Type B pancreatic cell (in vitro differentiated cells): ENCODE measurements around the gene RPS5. TPM values are rescaled to one million over a fixed set of nuclear protein-coding genes. Genes with fewer than 3 reads are reported as not detected.
"Not testable (repeated sequence)": the region's sequence is repeated elsewhere in the genome, so short reads cannot be mapped to it uniquely, and the experiment has no call there.

ENCODE experiments used
- DNase-seq: peaks from one replicate; pipeline ENCODE4 v3.0.0; 2021; ENCODE audit warnings: mixed read lengths; ENCODE audit not compliant: unreplicated experiment; ENCODE audit errors: extremely low spot score
- H3K27ac Mint-ChIP-seq: 2 replicates; pipeline ENCODE4 v1.8.0; 2021; ENCODE audit warnings: mild to moderate bottlenecking, mixed read lengths
- H3K27me3 Mint-ChIP-seq: 2 replicates; pipeline ENCODE4 v1.8.0; 2021; ENCODE audit warnings: mixed read lengths
- H3K36me3 Mint-ChIP-seq: 2 replicates; pipeline ENCODE4 v1.8.0; 2021; ENCODE audit warnings: mixed read lengths
- H3K4me1 Mint-ChIP-seq: one replicate; pipeline ENCODE4 v1.8.0; 2021; ENCODE audit warnings: mixed read lengths; ENCODE audit not compliant: unreplicated experiment
- H3K4me3 Mint-ChIP-seq: 2 replicates; pipeline ENCODE4 v1.8.0; 2021; ENCODE audit warnings: mild to moderate bottlenecking, mixed read lengths
- H3K9me3 Mint-ChIP-seq: 2 replicates; pipeline ENCODE4 v1.8.0; 2021; ENCODE audit warnings: mixed read lengths
- CTCF ChIP-seq: fragments of 200-600 bp; sonication (generic); conservative IDR thresholded peaks from 2 replicates; pipeline ENCODE4 v1.5.0; 2021; ENCODE audit warnings: antibody characterized with exemption, mild to moderate bottlenecking
- total RNA-seq: library from RNA; stranded (reverse); gene quantifications from 2 replicates; pipeline ENCODE4 v1.2.1, GENCODE V29; 2021; ENCODE audit warnings: low replicate concordance

RPS5 gene
- total RNA-seq, 1 donor from 2014 or later: 1,324 TPM

- Mint-ChIP-seq H3K9me3 (no peaks in the 10 kb centered on the region), H3K4me1 (peaks cover 2% of the 10 kb centered on the region), H3K36me3 (no peaks in the 10 kb centered on the region), H3K4me3 (no peak overlapping the region), H3K27ac (no peak overlapping the region), H3K27me3 (no peaks in the 10 kb centered on the region)
- no peak for TF ChIP-seq CTCF
- no peak for DNase-seq
Measured at GRCh38 chr19:58366585-58367430, 20.3 kb upstream of the RPS5 start.

- Mint-ChIP-seq H3K9me3 (no peaks in the 10 kb centered on the region), H3K4me1 (no peaks in the 10 kb centered on the region), H3K27ac (no peak overlapping the region), H3K4me3 (no peak overlapping the region), H3K36me3 (no peaks in the 10 kb centered on the region), H3K27me3 (no peaks in the 10 kb centered on the region)
- TF ChIP-seq CTCF: no peak
- DNase-seq: no peak
Measured at GRCh38 chr19:58367698-58368454, 19.2 kb upstream of the RPS5 start.

- Mint-ChIP-seq H3K9me3 (no peaks in the 10 kb centered on the region), H3K27ac (no peak overlapping the region), H3K4me1 (no peaks in the 10 kb centered on the region), H3K4me3 (no peak overlapping the region), H3K36me3 (no peaks in the 10 kb centered on the region), H3K27me3 (no peaks in the 10 kb centered on the region)
- TF ChIP-seq CTCF: no peak
- no peak for DNase-seq
Measured at GRCh38 chr19:58368561-58369360, 18.3 kb upstream of the RPS5 start.

GRCh38 chr19:58372311-58373133, 14.5 kb upstream of the RPS5 start:
- H3K27me3 Mint-ChIP-seq: no peaks in the 10 kb centered on the region
- no peak for DNase-seq
- H3K9me3 Mint-ChIP-seq: no peaks in the 10 kb centered on the region
- no peak overlapping the region for H3K27ac Mint-ChIP-seq
- H3K36me3 Mint-ChIP-seq: no peaks in the 10 kb centered on the region
- H3K4me3 Mint-ChIP-seq: no peak overlapping the region
- no peaks in the 10 kb centered on the region for H3K4me1 Mint-ChIP-seq
- TF ChIP-seq CTCF: peak; percentile 54

GRCh38 chr19:58374200-58374599, 12.9 kb upstream of the RPS5 start:
- Mint-ChIP-seq H3K4me1 (no peaks in the 10 kb centered on the region), H3K36me3 (no peaks in the 10 kb centered on the region), H3K27ac (no peak overlapping the region), H3K9me3 (no peaks in the 10 kb centered on the region), H3K27me3 (no peaks in the 10 kb centered on the region), H3K4me3 (no peak overlapping the region)
- no peak for TF ChIP-seq CTCF
- DNase-seq: no peak

- H3K9me3 Mint-ChIP-seq, H3K27ac Mint-ChIP-seq, H3K36me3 Mint-ChIP-seq, H3K4me1 Mint-ChIP-seq, H3K27me3 Mint-ChIP-seq, H3K4me3 Mint-ChIP-seq, DNase-seq: not testable (repeated sequence)
Measured at GRCh38 chr19:58376724-58377123, 10.3 kb upstream of the RPS5 start.
